Measurements from ENCODE around the gene USP21.
A peak's percentile ranks its signal among the peaks of the same experiment; 100 is the strongest.
"Not testable (repeated sequence)": the region's sequence is repeated elsewhere in the genome, so short reads cannot be mapped to it uniquely, and the experiment has no call there.

Gene USP21

GRCh38 chr1:161159087-161159912, at the start of gene USP21:
Gene USP21, plus strand, starts transcription at chr1:161159500. Its CDS starts 1,141 bp downstream, at chr1:161160641.
- peak; percentile 75 for DNase-seq

GRCh38 chr1:161111117-161111516, 48.2 kb upstream of the USP21 start:
- DNase-seq, result no peak

GRCh38 chr1:161111527-161111926, 47.8 kb upstream of the USP21 start:
- DNase-seq, result no peak

GRCh38 chr1:161113915-161114314, 45.4 kb upstream of the USP21 start:
- no peak for DNase-seq

- no peak for DNase-seq
Observed at GRCh38 chr1:161114556-161114955, 44.7 kb upstream of the USP21 start.

- peak; percentile 93 for DNase-seq
Observed at GRCh38 chr1:161115132-161115711, 44.1 kb upstream of the USP21 start.

- DNase-seq, result not testable (repeated sequence)
Observed at GRCh38 chr1:161115961-161116360, 43.3 kb upstream of the USP21 start.

- DNase-seq, result peak; percentile 84
Observed at GRCh38 chr1:161117759-161118581, 41.3 kb upstream of the USP21 start, which contains the start of the genes NIT1 and PFDN2. Gene NIT1, plus strand, starts transcription at chr1:161118105. Its CDS starts 72 bp downstream, at chr1:161118177. Gene PFDN2, minus strand, starts transcription at chr1:161118037. Its CDS starts 11 bp downstream, at chr1:161118026.

GRCh38 chr1:161119092-161119903, 40.0 kb upstream of the USP21 start:
- peak; percentile 47 for DNase-seq

- no peak for DNase-seq
Observed at GRCh38 chr1:161121042-161121650, 38.2 kb upstream of the USP21 start.

- DNase-seq, result no peak
Observed at GRCh38 chr1:161121834-161122233, 37.5 kb upstream of the USP21 start.

- no peak for DNase-seq
Observed at GRCh38 chr1:161122967-161123366, 36.3 kb upstream of the USP21 start.

GRCh38 chr1:161127649-161128048, 31.7 kb upstream of the USP21 start:
- no peak for DNase-seq

GRCh38 chr1:161128591-161129420, 30.5 kb upstream of the USP21 start:
- DNase-seq, result no peak

GRCh38 chr1:161130266-161130665, 29.0 kb upstream of the USP21 start:
- DNase-seq, result no peak

GRCh38 chr1:161131523-161132409, 27.5 kb upstream of the USP21 start:
- peak; percentile 11 for DNase-seq

GRCh38 chr1:161132410-161133219, 26.7 kb upstream of the USP21 start, which contains the start of gene DEDD:
Gene DEDD, minus strand, starts transcription at chr1:161132667. Its CDS starts 8,205 bp downstream, at chr1:161124462.
- DNase-seq, result peak; percentile 94

GRCh38 chr1:161133220-161133740, 26.0 kb upstream of the USP21 start:
- no peak for DNase-seq

GRCh38 chr1:161137881-161138280, 21.4 kb upstream of the USP21 start:
- no peak for DNase-seq

Measured in NCI-H226 (cell line).